T follicular helper cell (primary cell): ENCODE data around the gene DIP2C.
"Not testable (repeated sequence)": the region's sequence is repeated elsewhere in the genome, so short reads cannot be mapped to it uniquely, and the experiment has no call there.

Source experiments
- DNase-seq: peaks from one replicate; pipeline ENCODE4 v3.0.0-alpha.2; 2020; ENCODE audit warnings: low read depth

Gene DIP2C

DNA sequence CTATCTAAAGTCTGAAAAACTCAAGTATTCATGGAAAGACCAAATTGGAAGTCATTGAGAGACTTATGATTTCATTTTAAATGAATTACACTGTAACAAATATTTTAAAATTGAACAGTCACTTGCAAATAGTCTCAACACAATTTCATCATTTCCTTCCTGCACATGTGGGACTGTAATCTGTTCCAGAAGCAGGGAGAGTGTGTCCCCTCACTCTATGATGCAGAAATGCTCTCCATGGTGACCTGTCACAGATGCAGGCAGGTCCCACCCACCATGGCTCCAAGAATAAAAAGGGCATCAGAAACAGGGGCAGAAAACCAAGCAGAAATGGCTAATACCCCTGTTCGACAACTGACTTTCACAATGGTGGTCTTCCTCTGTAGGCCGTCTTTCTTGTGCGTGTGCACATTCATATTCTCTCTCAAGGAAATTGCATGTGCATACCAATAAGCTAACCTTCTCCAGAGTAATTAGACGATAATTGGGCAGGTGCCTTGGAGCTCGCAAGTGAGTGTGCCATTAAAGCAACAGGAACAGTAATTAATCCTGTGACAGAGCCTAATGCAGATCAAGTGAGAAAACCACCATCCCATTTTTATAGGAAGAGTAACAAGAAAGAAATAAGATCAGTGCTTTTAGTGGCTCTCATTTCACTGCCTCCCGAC is 383.3 kb downstream of the DIP2C start:
- DNase-seq, result no peak

DNA sequence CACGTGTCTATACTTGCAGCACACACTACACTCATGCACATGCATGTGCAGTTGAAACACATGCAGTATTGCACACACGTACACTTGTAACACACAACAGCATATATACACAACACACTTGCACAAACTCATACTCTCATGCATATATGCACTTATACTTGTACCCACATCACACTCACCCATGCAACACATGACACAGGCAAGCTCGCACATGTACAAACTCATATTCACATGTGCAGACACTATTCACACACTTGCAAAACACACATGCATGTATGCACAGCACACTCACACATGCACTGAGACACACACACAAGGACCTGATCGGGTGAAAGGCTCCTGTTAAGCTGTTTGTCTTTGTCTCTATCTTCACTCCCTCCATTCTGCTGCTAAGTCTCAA is 384.4 kb downstream of the DIP2C start:
- DNase-seq, result no peak

DNA sequence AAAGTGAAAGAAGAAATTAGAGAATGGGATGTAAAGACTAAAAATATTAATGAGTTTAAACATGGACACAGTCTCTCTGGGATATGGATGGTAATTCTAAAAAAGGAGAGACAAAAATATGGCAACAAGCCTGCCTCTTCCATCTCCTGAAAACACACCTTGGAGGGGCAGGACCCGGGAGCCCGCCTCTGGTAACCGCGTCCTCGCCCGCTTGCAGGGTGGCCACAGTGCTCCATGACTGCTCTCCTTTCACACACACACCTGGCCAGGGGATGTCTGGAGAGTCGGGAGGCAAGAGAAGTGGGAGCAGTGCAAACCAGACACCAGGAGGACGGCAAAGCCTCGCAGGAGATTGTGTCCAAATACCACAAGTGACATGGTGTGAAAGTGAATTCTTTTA is 387.9 kb downstream of the DIP2C start:
- DNase-seq, result no peak

DNA sequence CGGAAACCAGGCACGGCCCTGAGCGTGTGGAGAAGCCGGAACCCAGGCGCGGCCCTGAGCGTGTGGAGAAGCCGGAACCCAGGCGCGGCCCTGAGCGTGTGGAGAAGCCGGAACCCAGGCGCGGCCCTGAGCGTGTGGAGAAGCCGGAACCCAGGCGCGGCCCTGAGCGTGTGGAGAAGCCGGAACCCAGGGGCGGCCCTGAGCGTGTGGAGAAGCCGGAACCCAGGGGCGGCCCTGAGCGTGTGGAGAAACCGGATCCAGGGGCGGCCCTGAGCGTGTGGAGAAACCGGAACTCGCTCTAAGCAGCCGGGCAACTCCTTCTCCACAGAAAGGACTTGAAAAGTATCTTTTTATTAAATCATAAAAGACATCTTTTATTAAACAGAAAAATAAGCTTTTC is 388.9 kb downstream of the DIP2C start:
- not testable (repeated sequence) for DNase-seq

DNA sequence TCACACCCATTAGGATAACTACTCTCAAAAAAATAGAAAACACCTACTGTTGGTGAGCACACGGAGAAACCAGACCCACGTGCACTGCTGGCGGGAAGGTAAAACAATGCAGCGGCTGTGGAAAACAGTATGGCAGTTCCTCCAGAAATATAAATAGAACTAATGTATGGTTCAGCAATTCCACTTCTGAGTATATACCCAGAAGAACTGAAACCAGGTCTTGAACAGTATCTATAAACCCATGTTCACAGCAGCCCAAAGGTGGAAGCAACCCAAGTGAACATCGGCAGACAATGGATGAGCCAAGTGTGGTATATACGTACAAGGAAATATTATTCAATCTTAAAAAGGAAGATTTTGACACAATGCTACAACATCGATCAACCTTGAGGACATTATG is 389.5 kb downstream of the DIP2C start:
- no peak for DNase-seq

DNA sequence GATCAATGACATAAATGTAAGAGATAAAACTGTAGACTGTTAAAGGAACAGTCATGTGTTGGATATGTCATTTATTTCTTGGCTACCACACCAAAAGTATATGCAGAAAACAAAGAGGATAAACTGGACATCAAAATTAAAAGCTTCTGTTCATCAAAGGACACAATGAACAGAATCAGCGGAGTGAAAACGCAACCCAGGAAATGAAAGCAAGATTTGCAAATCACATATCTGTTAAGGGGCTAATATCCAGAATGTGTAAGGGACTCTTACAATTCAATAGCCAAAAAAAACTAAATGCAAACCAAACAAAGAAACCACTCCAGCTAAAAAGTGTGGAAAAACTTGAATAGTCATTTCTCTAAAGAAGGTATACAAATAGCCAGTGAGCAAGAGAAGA is 390.0 kb downstream of the DIP2C start:
- no peak for DNase-seq

DNA sequence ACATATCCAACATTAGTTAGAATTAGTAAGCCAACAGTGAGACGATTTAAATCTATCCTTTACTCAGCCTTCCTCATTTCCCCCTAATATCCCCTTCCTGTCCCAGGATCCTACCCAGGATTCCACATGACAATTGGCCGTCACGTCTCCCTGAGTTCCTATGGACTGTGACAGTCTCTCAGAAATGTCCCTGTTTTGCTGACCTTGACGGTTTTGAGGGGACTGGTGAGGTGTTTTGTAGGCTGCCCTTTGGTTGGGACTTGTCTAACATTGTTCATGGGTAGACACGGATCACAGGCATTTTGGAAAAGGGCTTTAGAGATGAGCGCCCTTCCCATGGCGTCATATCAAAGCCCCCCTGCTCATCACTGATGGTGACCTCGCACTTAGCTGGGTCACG is 391.4 kb downstream of the DIP2C start:
- no peak for DNase-seq

DNA sequence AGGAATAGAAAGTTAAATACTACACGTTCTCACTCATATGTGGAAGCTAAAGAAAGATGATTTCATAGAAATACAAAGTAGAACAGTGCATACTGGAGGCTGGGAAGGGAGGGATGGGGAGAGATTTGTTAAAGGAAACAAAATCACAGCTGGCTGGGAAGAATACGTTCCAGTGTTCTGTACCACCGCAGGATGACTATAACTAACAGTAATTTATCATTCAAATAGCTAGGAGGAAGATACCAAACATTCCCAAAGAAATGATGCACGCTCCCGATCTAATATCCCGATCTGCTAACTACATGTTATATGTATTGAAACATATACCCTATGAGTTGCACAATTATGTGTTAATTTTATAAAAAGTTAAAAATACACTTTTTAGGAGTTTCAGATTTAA is 391.9 kb downstream of the DIP2C start:
- no peak for DNase-seq

DNA sequence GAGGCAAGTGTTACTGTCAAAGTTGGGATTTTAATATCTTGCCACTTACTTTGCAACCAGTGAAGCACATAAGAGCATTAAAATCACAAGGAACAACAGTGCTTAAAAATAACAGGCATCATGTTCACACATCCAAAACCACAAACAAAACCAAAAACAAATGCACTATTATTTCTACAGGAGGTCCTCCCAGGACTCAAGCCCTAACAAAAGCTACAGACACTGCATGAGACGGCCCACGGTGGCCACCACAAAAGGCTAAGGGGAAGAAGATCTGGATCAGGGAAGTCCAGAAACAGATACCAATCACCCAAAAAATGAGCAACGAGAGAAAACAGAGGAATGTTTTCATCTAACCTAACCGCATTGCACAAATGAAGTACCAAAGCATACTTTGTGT is 395.8 kb downstream of the DIP2C start:
- no peak for DNase-seq

DNA sequence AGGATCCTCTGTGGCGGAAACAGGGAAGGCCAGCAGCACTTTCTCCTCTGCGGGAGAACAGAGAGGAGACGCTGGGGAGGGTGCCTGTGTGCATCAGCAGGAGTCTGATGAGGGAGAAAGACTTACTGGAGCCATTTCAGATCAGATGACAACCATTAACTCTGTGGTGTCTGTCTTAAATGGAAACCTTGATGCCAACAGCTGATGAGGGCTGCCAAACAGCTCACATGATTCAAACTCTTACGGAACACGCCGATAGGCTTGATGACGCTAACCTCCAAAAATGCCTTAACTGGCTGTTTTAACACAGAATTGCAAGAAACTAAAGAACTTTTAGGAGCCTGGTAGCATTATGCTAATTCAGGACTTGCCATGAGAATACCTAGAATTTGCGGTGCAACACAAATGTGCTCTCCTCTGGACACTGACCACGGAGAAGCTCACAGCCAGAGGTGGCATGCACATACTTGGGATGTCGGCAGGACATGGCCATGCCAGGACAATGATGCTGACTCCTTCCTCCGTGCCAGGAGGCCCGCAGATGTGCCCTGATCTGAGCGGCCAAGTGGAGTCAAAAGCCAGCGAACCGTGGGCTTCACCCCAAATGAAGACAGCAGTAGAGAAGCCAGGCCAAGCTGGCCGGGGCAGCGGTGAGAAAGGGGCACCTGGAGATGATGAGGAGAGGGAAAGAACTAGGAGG is 399.3 kb downstream of the DIP2C start:
- DNase-seq, result no peak

DNA sequence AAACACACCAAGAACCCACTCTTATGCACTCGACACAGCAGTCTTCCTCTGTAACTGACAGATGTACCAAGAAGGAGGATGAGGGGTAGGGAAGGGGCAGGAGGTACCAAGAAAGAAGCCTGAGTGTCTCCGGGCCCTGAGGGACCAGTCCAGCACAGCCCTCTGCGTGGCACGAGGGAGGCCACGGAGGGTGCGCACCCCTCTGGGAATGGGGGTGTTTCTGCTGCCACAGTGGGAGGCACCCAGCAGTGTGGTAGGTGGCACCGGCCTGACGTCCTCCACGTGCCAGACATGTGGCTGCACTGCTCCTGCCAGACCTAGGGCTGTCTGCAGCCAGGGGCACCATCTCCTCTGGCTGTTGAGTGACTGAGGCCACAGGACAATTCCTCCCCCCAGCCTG is 399.9 kb downstream of the DIP2C start:
- DNase-seq, result no peak

DNA sequence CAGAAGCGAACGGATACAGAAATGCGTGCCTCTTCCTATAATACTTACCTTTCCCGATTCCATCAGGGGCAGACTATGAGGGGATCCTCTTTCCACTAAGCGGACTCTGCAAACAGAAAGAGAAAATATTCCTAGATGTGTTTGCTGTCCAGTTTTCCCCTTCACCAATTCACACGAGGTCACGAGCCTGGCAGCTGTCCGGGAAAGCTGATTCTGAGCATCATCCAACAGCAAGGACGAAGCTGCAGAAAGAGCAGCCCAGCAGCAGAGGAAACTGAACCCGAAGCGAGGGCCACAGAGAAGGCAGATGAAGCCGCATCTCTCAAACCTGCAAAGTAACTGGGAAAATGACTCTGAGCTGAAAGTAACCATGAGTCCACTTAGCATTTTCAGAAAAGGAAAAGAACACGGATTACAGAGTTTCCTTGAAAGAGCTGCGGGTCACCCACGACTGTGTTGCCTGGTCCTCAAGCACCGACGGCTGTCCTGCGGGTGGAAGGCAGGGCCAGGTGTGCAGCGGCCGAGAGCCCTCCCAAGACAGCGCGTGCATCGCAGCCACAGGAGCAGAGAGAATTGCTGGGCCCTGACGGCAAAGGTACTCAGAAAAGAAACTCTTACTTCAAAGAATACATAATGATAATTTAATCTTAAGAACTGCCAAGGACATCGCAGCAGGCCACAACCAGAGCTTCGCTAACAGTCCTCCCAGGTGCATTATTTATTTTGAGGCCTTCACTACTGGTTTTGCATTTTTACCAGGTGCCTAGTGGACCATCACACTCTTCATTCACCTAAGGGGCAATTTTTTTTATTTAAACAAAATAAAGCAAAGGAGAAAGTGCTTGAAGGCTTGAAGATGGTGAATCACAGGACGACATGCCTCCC is 400.9 kb downstream of the DIP2C start:
- DNase-seq, result no peak

DNA sequence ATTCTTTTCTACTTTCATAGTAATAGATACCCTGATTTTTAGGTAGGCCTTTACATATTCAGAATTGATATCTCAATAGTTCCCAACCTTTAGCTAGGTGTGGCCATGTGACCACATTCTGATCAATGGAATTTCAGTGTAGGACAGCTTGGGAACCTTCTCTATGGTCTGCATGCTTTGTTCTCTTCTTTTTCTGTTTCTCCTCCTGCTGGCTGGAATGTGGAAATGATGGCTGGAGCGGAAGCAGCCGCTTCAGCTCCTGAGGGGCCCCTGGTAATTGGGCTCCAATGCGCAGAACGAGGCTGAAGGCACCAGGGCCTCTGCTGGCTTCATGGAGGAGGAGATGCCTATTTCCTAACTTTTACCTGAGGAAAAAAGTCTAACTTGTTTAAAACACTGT is 401.7 kb downstream of the DIP2C start:
- no peak for DNase-seq

DNA sequence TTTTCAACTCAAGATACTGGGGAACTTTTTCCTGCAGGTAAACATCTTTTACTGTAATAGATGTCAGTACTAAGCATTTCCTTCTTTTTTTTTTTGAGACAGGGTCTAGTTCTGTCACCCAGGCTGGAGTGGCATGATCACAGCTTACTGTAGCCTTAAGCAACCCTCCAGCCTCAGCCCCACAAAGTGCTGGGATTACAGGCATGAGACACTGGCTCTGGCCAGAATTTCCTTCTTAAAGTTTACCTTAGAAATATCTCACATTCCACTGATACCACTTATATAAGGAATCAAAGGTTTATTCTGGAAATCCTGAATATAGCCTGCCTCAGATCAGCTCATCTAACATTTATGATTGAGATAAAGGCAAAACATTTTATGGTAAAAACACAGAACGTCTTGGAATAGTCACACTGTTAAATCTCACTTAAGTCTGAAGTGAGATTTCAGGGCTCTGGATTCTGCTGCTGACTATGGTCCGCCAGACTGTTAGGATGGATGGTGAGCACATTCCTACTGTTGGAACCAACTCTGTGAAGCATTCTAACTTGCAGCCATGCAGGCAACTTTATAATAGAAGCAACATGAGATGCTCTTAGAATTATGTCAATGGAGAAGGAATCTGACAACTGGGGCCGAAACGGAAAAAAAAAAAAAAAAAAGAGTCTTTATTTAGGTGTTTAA is 402.3 kb downstream of the DIP2C start:
- no peak for DNase-seq

DNA sequence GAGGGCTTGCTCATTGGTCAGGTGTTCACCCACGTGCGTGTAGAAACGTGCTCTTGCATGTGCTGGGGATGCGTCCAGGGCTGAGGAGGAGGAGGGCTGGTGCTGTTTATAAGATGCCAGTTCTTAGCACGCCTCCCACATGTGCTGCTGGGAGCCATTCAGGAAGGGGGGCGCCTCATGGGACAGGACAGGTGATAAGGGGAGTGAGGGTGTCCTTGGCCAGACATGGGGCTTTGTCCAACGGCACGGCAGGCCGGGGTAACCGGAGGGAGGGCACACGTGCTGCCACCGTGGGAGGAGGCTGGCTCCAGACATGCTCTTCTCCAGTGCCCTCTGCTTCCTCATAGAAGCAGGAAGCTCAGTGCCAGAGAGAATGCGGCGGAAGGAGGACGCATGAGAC is 404.3 kb downstream of the DIP2C start:
- DNase-seq, result no peak

DNA sequence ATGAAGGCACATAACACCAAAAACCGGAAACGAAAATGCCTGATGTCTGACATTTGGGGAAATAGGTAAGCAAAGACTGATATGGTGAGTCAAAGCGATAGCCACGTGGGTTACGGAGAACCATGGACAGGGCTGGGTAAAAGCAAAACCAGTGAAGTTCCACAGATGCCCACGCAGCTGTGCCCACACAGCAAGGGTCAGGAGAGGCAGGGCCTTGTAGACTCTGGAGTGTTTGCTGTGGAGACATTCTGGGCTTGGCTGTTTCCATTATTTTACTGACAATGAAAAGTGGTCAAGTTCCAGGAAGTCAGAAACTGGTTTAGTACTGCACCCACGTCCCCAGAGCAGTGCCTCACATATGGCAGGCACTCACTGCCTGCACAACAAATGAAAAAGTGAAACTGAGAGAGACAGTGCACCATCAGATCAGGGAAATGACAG is 405.5 kb downstream of the DIP2C start:
- no peak for DNase-seq

DNA sequence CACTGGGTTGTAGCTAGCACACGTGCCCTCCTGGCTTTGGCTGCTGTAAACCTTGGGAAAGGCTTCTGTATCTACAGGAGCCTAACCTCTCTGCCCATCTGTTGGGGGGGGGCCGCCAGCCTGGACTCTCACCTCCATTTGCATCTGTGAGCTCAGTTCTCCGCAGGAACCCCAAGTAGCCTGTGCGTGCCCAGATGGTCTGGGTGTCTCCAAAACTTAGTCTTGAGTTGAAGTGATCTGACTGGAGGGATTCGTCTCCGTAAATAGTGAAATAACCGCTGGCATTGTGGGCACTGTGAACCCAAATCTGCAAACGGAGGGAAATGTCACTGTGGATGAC is 406.4 kb downstream of the DIP2C start:
- DNase-seq, result no peak

DNA sequence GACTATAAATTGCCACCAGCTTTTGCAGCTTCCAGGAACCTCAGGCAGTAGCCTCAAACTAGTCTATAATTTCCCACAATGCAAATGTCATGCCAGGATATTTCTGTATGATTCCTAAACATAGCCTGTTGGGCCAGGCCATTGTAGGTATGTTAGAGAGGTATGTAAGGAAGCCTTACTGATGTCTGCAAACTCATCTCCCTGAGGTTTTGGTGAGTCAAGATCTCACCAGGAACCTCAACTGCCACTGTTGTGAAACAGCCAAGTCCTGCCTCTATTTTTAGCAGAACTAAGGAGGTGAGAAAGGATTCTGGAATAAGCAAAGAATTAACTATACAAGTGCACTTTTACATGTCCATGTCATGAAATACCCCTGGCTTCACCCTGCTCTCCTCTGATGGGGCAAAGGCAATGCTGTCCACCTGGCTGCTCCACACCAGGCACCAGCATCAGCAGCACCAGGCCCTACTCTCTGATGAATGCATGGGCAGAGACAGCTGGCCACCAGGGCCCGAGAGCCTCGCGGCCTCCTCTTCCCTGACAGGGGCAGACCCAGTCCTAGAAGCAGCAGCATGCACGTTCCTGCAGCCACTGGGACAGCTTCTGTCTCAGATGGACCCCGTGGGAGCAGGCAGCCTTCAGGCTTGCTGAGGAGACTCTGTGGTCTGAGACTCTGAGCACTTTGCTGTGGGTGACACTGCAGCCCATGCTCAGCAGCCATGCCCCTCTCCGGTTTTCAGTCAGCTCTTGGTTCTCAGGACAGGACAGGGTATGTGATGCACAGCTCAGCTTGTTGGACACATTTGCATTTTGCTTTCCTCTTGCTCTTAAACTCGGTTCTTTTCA is 407.0 kb downstream of the DIP2C start:
- DNase-seq, result no peak

DNA sequence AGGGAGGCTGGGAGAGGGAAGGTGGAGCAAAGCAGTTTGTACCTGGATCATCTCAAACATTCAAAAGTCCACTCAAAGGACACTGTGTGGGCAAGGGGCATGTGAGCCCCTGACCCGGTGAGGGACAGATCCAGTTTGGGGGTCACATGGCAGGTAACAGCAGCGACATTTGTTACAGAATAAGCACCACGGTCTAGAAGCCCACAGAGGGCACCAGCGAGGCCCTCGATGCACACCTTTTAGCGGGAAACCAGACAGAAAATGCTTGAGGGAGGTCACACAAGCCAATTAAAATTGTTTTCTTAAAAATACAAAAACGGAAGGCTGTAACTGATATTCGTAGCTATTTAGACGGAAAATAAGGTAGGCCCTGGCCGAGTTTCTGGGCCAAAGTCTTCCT is 409.8 kb downstream of the DIP2C start:
- no peak for DNase-seq

DNA sequence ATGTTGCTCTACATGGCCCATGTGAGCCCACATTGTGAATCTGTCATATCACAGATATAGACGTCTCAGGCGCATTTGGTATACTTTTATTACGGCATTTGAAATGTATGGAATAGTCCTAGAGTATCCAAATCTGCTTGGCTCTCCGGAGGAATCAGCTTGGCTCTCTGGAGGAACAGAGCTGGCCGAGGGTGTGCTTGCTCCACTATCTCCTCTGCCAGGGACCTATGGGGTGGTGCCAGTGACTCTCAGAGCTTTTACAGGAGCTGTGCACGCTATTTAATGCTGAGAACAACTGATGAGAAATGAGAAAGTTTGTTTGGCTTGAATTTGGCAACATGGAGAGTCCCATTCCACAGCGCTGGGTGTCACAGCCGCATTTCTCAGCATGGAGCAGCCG is 410.2 kb downstream of the DIP2C start:
- DNase-seq, result no peak

DNA sequence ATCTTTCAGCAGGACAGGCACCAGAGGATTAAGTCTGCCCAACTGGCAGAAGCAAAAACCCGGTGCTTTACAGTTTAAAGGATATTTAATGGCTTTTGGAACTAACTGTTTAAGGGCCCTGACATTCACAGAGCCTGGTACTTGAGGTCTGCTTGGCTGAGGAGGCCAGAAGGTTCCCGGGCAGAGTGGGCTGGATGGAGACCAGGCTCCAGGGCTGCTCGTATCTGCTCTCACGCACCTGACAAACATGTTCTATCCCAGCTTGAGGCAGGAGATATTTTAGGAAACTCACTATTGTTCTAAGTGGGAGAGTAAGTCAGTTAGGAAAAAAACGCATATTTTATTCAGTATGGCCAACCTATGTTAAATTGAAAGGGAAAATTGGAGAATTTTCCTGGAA is 410.8 kb downstream of the DIP2C start:
- no peak for DNase-seq

DNA sequence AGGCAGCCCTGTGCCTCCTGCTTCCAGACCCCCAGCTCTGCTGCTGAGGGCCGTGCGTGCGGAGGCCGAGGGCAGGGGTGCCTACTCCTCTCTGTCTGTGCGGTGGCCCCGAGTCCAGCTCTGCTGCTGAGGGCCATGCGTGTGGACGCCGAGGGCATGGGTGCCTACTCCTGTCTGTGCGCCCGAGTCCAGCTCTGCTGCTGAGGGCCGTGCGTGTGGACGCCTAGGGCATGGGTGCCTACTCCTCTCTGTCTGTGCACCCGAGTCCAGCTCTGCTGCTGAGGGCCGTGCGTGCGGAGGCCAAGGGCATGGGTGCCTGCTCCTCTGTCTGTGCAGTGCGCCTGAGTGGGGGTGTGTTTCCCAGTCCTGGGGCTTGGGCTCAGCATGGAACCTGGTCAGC is 411.5 kb downstream of the DIP2C start:
- DNase-seq, result no peak
